GM18861 (cell line): Measurements from ENCODE around the gene EVA1A.

Experiments used
- ATAC-seq: cut with Tn5 transposase; IDR thresholded peaks from one replicate; pipeline ENCODE4 v1.9.1; 2021; ENCODE audit not compliant: unreplicated experiment

Gene EVA1A

GRCh38 chr2:75545387-75545786 is 15.4 kb downstream of the EVA1A start:
- no peak for ATAC-seq

DNA sequence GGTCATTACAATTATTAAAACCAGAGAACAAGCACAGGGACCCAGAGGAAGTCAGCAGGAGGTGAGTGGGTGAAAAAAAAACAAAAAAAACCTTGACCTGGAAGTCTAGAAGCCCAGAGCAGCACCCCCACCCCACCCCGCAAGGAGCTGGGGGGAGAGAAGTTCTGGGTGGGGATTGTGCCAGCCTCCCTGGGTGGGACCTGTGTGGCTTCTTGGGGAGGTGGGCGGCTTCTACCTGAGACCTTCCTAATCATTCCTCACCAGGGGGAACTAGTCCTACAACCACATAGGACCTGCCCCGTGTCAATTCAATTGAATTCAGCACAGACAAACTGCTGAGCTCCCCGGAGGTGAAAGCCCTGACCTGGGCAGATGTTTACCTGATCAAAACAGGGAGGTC is 17.3 kb downstream of the EVA1A start:
- no peak for ATAC-seq

DNA sequence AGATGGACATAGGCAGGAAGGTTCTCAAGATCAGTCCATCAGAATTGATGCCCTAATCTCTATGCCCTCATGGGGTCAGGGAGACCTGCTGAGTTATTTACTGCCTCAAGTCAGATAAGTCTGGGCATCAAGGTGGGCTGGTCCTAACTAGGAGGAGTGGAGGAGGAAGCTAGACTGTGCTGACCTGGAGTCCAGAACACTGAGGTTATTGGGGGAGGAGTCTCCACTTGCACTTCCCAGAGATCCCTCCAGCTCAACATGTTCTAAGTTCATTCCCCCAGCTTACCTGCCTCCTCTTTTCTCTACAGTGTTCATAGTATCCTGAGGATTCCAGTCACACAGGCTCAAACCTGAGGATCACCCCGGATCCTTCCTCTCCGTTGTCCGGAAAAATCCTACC is 19.3 kb downstream of the EVA1A start:
- ATAC-seq = no peak

- no peak for ATAC-seq
Measured at GRCh38 chr2:75540994-75541393, 19.7 kb downstream of the EVA1A start.

- no peak for ATAC-seq
Measured at GRCh38 chr2:75539955-75540716, 20.6 kb downstream of the EVA1A start.

DNA sequence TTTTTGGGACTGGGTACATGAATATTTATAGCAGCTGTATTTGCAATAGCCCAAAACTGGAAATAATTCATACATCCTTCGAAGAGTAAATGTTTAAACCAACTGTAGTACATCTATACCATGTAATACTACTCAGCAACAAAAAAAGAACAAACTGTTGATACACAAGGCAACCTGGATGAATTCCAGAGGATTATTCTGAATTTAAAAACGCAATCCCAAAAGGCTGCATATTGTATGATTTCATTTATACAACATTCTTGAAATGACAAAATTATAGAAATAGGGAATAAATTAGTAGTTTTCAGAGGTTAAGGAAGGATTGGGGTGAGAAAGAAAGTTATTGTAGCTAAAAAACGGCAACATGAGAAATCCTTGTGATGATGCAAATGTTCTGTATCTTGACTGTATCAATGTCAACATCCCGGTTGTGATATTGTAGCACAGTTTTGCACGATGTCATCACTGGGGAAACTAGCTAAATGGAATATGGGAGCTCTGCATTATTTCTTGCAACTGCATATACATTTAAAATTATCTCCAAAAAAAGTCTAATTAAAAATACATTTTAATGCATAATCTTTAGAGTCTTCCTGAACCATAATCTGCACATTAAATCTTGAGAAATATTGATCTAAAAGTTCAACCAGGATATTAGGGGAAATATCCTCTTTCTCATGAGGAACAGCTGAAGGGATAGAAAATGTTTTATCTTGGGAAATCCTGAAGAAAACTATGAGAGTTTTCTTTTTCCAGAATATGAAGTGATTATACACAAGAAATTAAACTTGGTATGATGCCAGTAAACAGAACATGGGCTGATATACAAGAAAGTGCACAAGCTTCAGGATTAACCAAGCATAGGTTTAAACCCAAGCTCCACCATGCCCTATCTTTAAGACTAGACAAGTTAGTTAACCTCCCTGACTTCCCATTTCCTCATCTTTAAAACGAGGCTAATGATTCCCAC is 21.9 kb downstream of the EVA1A start:
- no peak for ATAC-seq

DNA sequence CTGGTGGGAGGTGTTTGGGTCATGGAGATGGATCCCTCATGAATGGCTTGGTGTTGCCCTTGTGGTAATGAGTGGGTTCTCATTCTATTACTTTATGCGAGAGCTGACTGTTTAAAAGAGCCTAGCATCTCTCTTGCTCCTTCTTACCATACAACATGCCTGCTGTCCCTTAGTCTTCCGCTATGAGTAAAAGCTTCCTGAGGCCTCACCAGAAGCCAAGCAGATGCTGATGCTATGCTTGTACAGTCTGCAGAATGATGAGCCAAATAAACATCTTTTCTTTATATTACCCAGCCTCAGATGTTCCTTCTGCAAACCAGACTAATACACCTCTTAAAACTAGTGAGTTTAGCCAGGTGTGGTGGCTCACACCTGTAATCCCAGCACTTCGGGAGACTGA is 23.1 kb downstream of the EVA1A start:
- no peak for ATAC-seq

DNA sequence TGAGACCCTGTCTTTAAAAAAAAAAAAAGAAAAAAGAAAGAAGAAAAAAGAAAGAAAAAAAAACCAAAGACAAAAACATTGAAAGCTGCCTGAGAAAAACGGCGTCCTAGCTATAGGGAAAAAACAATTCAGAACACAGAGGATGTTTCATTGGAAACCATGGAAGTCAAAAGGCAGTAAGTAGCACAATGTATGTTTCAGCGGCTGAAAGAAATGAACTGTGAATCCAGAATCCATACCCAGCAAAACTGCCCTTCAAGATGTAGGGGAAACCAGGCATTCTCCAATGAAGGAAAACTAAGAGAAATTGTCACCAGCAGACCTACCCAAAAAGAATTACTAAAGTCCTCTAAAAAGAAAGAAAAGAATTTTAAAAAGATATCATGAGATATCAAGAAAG is 27.6 kb downstream of the EVA1A start:
- ATAC-seq = no peak

GRCh38 chr2:75532488-75532887 is 28.3 kb downstream of the EVA1A start:
- ATAC-seq = no peak

DNA sequence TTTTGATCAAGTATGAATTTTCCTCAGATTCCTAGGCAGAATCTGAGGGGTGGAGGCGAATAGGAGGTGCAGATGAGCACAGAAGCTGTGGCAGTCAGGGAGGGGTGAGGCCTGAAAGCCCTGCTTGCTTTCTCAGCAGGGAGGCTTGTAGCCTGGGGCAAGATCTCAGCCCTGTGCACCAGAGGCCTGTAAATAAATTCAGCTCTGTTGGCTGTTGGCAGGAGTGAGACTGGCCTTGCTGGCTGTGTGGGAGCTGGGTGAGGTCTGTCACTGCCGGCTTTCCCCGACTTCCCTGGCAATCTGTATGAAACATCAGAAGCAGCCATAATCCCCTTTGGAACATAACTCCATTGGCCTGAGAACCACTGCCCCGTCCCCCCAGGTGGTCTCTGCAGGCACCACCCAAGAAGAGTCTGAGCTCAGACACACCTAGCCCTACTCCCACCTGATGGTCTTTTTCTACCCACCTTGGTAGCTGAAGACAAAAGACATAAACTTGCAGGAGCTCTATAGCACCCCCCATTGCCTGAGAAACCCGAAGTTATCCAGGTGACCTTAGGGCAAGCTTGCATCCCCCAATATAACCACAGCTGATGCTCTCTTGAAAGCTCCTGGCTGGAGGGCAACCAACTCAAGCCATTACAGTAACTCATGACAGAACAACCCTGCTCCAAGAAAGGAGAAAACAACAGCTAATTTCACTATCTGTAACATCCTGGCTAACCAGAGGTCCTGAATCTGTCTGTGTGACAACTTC is 32.3 kb downstream of the EVA1A start:
- no peak for ATAC-seq

DNA sequence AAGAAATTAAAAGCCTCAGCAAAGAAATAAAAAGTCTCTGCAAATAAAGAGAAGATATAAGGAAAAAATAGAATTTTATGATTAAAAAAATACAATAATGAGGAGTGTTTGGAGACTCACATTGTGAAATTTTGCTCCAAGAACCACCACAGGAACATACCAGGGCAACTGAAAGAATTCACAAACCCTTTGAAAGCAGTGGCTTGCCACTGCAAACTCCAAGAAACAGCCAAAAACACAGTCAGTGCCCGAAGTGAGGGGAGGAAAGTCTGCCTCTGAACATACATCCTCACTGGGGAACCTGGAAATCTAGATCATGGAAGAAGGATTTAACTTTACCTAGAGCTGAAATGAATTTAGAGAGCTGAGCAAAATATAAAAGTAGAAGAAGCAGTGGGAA is 33.1 kb downstream of the EVA1A start:
- ATAC-seq = no peak

DNA sequence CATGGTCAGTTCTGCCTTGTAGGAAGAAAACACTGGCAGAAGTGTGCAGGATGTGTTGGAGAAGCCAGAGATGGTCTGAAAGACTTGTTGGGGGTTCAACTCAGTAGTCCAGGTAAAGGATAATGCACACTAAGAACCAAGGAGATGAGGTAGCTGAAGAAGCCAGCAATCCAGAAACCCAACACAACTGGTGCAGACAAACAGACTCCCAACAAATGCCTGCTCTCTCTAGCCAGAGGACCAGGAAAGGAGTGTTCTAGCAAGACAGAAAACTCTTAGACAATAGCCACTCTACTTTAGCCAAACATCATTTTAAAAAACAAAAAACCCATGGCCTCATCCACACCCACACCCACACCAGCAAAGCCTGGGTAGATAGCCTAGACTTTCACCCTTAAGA is 33.9 kb downstream of the EVA1A start:
- no peak for ATAC-seq

- no peak for ATAC-seq
Measured at GRCh38 chr2:75525434-75526310, 35.1 kb downstream of the EVA1A start.

GRCh38 chr2:75524276-75524911 is 36.3 kb downstream of the EVA1A start:
- ATAC-seq = no peak

- no peak for ATAC-seq
Measured at GRCh38 chr2:75523313-75524275, 37.1 kb downstream of the EVA1A start.

DNA sequence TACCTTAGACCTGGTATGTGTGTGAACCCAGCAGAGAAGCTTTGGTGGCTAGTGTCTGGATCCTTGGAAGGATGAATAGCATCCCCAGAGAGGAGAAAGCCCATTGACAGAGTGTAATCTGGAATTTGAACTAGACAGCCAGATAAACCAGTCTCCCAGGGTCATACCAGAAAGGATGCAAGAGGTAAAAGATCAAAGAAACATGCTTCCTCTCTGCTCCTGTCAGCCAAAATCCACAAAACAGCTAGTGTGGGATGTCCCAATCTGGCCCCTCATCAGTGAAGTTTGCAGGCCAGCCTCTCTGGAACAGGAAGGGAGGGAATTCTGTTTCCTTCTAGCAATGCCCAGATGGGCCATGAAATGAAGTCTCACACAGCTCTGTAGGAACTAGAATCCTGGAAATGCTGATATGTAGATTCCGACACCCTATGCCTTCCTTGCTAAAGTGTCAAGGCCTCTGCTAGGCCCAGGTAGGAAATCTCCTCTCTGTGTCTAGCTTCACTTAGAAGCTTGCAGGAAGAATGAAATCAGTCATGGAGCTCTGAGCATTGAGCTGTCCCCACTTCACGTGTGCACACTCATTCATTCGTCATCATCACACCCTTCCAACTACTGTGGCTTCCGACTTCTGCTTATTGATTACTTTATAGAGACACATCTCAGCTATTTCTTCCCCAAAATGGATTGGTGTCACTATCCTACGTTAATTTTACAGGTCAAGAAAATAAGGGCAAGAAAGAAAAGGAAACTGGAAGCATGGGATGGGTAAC is 38.0 kb downstream of the EVA1A start:
- no peak for ATAC-seq

DNA sequence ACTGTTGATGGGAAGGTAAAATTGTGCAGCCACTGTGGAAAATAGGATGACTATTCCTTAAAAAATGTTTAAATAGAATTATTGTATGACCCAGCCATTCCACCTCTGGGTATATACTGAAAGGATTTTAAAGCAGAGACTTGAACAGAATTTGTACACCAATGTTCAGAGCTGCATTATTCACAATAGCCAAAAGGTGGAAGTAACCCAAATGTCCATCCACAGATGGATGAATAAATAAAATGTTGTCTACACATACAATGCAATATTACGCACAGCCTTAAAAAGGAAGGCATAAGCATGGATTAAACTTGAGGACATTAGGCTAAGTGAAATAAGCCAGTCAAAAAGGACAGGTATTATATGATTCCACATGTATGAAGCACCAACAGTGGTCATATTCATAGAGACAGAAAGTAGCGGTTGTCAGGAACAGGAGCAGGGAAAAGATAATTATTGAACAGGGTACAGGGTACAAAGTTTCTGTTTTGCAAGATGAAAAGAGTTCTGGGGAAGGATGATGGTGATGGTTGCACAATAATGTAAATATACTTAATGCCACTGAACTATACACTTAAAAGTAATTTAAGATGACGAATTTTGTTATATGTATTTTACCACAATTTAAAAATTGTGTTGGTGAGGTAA is 39.4 kb downstream of the EVA1A start:
- ATAC-seq = no peak

GRCh38 chr2:75519843-75520242 is 40.9 kb downstream of the EVA1A start:
- no peak for ATAC-seq
